Hair follicular keratinocyte (primary cell): ENCODE results near the gene TMEM220. TPM values are rescaled to one million over a fixed set of nuclear protein-coding genes. Genes with fewer than 3 reads are reported as not detected.

ENCODE experiments used
- total RNA-seq: library from RNA; depleted of rRNA; stranded (reverse); fragments of >200 nt; gene quantifications from 2 replicates; pipeline ENCODE4 v1.2.3, GENCODE V29; 2015

Gene TMEM220
- 0.86 and 2.3 TPM in 2 replicates for total RNA-seq

GRCh38 chr17:10729334-10730193 is at the start of gene TMEM220:
TSS of gene TMEM220 (minus strand) at chr17:10730023. CDS start at chr17:10729851, 172 bp downstream.

DNA sequence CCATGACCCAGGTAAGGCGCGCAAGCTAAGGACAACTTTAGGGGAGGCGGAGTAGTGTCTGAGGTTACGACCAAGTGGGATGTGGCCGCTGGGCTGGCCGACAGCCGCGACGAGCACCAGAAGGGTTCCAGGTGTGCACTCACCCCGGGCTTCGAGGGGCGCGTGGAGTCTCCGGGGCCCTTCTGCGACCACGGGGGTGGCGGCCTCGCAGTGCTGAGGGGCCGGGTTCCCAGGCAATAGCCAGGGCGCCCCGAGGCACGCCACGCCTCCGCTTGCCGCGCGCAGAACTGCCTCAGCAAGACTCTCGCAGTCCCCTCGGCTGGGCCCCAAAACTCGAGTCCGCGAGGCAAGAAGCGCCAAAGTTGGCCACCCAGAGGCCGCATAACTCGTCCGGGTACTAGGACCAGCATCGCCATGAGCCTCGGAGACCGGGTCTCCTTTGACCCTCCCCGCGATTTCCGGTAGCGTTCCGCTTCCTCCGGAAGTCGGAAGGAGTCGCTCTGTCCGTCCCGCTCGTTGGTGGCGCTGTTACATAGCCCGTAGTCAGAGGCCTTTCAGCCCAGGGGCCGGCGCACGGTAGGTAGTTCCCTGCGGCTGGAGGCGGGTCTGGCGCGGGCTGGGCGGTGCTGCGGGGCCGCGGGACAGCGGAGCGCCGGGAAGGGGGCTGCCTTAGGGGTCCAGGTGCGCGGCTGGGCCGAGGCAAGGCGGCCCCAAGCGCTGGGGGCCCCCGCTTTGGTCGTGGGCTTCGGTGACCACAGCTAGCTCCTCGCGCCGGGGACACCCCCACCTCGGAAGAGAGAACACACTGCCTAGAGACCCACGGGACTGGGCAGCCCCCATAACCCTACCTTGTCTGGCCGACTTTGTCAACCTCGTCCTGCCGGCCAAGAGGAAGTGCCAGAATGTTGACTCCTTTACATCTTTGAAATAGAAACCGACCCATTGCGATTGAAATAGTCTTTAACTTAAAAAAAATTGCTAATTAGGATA is 32.4 kb downstream of the TMEM220 start, which contains the start of the genes ADPRM and SCO1:
Gene ADPRM, plus strand, starts transcription at position 503 of the 990 bp plus-strand sequence. CDS start 7,333 bp downstream, outside the sequence.
Gene SCO1, minus strand, starts transcription at position 442 of the 990 bp plus-strand sequence. Its CDS starts 26 bp downstream, at position 416.

Other genes with a start within 250 kb of the TMEM220 start
- not detected in 2 replicates for gene MYH1, start 211.5 kb downstream of the TMEM220 start, total RNA-seq
- gene MYH2, start 180.4 kb downstream of the TMEM220 start, total RNA-seq = not detected in 2 replicates
- gene MYH3, start 72.7 kb downstream of the TMEM220 start, total RNA-seq = 0.23 and 0.34 TPM in 2 replicates
- 25.8 and 29.3 TPM in 2 replicates for gene SCO1, start 32.5 kb downstream of the TMEM220 start, total RNA-seq
- gene ADPRM, start 32.4 kb downstream of the TMEM220 start, total RNA-seq = 7.4 and 11.4 TPM in 2 replicates
- not detected in 2 replicates for gene TMEM238L, start 74.1 kb upstream of the TMEM220 start, total RNA-seq
- not detected in 2 replicates for gene PIRT, start 108.1 kb upstream of the TMEM220 start, total RNA-seq